ENCODE results near the gene COL28A1.

COL28A1 gene

DNA sequence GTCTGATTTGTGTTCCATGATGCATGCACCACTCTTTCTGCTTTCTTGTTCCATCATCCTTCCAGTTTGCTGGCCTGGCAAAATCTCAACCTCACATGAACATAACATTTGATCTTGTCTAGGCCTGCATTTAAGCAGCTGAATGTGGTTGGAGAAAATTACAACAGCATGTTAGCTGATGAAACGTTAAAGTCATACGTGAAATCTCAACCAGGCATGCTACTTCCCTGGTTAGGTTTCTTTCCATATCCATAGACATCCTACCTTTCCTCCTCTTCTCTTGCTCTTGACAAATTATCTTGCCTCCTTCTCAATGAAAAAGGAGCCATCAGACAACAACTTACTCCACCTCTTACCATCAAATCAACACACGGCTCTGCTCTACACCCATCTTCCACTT, 199.8 kb downstream of the COL28A1 start:
- H3K4me3 ChIP-seq (ENCODE audit: low read depth, low read length), result no peak overlapping the region
- TF ChIP-seq, protein P1, sequence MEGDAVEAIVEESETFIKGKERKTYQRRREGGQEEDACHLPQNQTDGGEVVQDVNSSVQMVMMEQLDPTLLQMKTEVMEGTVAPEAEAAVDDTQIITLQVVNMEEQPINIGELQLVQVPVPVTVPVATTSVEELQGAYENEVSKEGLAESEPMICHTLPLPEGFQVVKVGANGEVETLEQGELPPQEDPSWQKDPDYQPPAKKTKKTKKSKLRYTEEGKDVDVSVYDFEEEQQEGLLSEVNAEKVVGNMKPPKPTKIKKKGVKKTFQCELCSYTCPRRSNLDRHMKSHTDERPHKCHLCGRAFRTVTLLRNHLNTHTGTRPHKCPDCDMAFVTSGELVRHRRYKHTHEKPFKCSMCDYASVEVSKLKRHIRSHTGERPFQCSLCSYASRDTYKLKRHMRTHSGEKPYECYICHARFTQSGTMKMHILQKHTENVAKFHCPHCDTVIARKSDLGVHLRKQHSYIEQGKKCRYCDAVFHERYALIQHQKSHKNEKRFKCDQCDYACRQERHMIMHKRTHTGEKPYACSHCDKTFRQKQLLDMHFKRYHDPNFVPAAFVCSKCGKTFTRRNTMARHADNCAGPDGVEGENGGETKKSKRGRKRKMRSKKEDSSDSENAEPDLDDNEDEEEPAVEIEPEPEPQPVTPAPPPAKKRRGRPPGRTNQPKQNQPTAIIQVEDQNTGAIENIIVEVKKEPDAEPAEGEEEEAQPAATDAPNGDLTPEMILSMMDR (IDR thresholded peaks at IDR 0.05; ENCODE audit: control insufficient read depth, extremely low read depth, insufficient read depth), result no peak
- no peak for DNase-seq (ENCODE audit: low read depth)

DNA sequence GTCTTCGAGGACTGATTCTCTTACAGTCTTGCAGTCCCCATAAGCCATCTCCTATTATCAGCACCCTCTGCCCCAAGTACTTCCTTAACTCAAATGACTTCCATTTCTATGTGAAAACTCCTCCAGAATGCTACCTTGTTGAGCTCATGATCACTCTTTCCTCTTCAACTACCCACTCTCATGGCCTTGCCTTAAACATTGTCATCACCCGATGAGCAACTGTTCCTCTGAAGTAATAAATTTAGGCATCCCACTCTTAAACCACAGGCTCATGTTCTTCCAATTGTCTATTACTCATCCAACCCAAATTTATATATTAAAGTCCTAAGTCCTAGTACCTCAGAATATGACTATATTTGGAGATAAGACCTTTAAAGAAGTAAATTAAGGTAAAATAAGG, 200.5 kb downstream of the COL28A1 start:
- no peak for DNase-seq (ENCODE audit: low read depth)
- no peak overlapping the region for H3K4me3 ChIP-seq (ENCODE audit: low read depth, low read length)
- TF ChIP-seq, protein P1 (IDR thresholded peaks at IDR 0.05; ENCODE audit: control insufficient read depth, extremely low read depth, insufficient read depth), result no peak

DNA sequence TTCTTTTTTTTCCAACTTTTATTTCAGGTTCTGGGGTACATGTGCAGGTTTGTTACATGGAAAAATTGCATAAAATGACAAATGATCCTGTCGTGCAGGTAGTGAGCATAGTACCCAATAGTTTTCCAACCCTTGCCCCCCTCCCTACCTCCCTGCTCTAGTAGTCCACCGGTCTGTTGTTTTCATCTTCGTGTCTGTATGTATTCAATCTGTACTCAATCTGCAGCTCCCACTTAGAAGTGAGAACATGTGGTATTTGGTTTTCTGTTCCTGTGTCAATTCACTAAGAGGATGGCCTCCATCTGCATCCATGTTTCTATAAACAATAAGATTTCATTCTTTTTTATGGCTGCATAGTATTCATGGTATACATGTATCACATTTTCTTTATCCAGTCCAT, 202.1 kb downstream of the COL28A1 start:
- DNase-seq (ENCODE audit: low read depth), result no peak
- TF ChIP-seq, protein P1 (IDR thresholded peaks at IDR 0.05; ENCODE audit: control insufficient read depth, extremely low read depth, insufficient read depth), result no peak
- no peak overlapping the region for H3K4me3 ChIP-seq (ENCODE audit: low read depth, low read length)

DNA sequence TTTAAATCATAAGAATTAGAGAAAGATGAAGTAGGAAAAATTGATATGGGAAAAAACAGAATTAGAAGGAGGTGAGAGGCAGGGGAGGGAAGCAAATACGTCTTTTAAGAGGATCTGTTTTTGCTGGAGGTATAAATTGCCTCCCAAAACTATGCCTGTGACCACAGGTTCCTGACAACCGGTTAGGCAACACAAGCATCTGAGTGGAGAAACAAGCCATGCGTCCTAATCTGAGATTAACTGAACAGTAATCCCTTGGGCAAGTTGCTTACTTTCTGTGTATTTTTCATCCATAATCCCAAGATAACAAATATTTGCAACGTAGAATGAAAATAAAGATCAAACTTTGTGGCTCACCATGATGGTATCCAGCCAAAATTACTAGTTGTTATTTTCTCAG, 204.2 kb downstream of the COL28A1 start:
- TF ChIP-seq, protein P1 (IDR thresholded peaks at IDR 0.05; ENCODE audit: control insufficient read depth, extremely low read depth, insufficient read depth), result no peak

DNA sequence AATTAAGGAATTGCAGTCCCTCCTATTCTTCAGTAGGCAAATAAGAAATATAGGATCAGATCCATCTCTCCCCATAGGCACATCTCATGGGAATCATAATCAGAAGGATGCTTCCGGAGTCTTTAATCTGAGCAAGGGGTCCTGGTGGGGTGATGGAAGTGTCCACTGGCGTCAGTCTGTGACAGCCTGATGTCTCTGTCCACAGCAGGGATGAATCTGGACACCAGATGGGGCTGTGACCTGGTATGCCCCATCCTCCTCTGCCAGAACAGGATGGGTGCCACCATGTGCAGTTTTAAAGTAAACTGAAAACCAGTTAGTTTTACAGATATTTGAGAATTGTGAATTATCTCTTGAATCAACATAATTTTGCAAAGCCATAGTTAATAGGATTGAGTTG, 204.7 kb downstream of the COL28A1 start:
- no peak for DNase-seq (ENCODE audit: low read depth)
- no peak overlapping the region for H3K4me3 ChIP-seq (ENCODE audit: low read depth, low read length)
- TF ChIP-seq, protein P1 (IDR thresholded peaks at IDR 0.05; ENCODE audit: control insufficient read depth, extremely low read depth, insufficient read depth), result peak; percentile 27; the same call in 1 of the 2 replicates

More for the DNA sequence above, 204.2 kb downstream of the COL28A1 start:
- no peak for DNase-seq (ENCODE audit: low read depth)
- no peak overlapping the region for H3K4me3 ChIP-seq (ENCODE audit: low read depth, low read length)

DNA sequence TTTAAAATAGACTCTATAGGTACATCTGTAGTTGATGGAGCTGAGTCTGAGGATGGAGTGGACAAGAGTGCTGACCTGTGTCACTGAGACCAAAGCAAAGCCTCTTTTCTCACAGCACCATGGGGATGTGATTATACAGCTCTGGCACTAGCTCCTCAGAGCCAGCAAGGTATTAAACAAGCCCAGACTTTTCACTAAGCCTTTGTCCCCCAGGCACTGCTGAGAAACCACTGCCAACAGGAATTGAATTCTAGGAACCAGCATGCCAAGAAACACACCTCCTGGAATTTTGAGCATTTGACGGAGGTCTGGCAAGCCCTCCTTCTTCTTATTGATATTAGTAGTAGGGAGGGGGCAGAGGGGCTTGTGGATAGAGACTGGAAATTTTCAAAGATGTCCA, 206.3 kb downstream of the COL28A1 start:
- TF ChIP-seq, protein P1 (IDR thresholded peaks at IDR 0.05; ENCODE audit: control insufficient read depth, extremely low read depth, insufficient read depth), result no peak
- no peak for DNase-seq (ENCODE audit: low read depth)
- no peak overlapping the region for H3K4me3 ChIP-seq (ENCODE audit: low read depth, low read length)

DNA sequence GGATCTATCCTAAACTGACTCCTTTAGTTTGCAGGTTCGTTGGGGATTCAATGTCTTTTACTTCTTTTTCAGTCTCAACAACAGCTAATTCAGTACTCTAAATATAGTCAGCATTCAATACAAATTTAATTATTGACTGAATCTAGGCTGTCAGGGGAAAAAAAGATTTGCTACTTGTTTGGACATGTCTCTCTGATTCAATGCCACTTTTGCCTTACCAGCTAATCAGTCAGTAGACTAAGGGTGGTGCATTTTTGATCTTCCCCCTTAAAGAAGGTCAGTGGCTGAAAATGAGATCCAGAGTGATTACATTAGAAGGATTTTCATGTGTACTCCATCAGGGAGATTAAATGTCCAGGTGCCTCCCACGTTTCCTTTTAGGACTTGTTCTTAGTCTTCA, 208.2 kb downstream of the COL28A1 start:
- DNase-seq (ENCODE audit: low read depth), result no peak

More for the DNA sequence above, 208.2 kb downstream of the COL28A1 start:
- H3K4me3 ChIP-seq (ENCODE audit: low read depth, low read length), result no peak overlapping the region
- TF ChIP-seq, protein P1 (IDR thresholded peaks at IDR 0.05; ENCODE audit: control insufficient read depth, extremely low read depth, insufficient read depth), result no peak

Data from LNCaP clone FGC (cell line).